Activated CD4-positive, alpha-beta memory T cell treated with anti-CD3 and anti-CD28 coated beads, Interleukin-2, amount 10 ng/mL, durations not matched to agents 7 days and 5 days (primary cell): ENCODE data around the gene EZR. TPM values are rescaled to one million over a fixed set of nuclear protein-coding genes. Genes with fewer than 3 reads are reported as not detected.

Experiments
- CTCF ChIA-PET: fragments of 350-600 bp; sonication (Branson Sonifier 250); formaldehyde crosslinking; loops from one replicate; lab custom pipeline; 2021; ENCODE audit warnings: antibody characterized with exemption, inconsistent platforms; lab: Charles Lee
- POLR2A ChIA-PET: fragments of 350-600 bp; sonication (Branson Sonifier 250); formaldehyde crosslinking; loops from one replicate; lab custom pipeline; 2021; ENCODE audit warnings: antibody characterized with exemption; lab: Charles Lee
- DNase-seq: peaks from one replicate; pipeline ENCODE4 v3.0.0-alpha.2; 2020
- H3K27ac Mint-ChIP-seq: one replicate; pipeline ENCODE4 v1.8.0; 2021; ENCODE audit warnings: mild to moderate bottlenecking, mixed read lengths
- H3K27me3 Mint-ChIP-seq: one replicate; pipeline ENCODE4 v1.8.0; 2021; ENCODE audit warnings: mixed read lengths
- H3K36me3 Mint-ChIP-seq: one replicate; pipeline ENCODE4 v1.8.0; 2021; ENCODE audit warnings: low read depth, mixed read lengths
- H3K4me1 Mint-ChIP-seq: one replicate; pipeline ENCODE4 v1.8.0; 2021; ENCODE audit warnings: mixed read lengths
- H3K4me3 Mint-ChIP-seq: one replicate; pipeline ENCODE4 v1.8.0; 2021; ENCODE audit warnings: mild to moderate bottlenecking, mixed read lengths
- H3K9me3 Mint-ChIP-seq: one replicate; pipeline ENCODE4 v1.8.0; 2021; ENCODE audit warnings: mixed read lengths
- total RNA-seq, 2 experiments: library from RNA; stranded (reverse); gene quantifications; one replicate each; pipeline ENCODE4 v1.2.3, GENCODE V29; 2021

Gene EZR
- total RNA-seq, 2 experiments from 2014 or later = 225 to 228 TPM

GRCh38 chr6:158815379-158815724 is 3.8 kb downstream of the EZR start:
- Mint-ChIP-seq H3K27me3 (no peaks in the 10 kb centered on the region), H3K4me1 (peaks cover 68% of the 10 kb centered on the region), H3K27ac (peak overlapping the region; percentile 98), H3K4me3 (peak overlapping the region; percentile 99), H3K36me3 (peaks cover 74% of the 10 kb centered on the region), H3K9me3 (no peaks in the 10 kb centered on the region)
- no peak for DNase-seq
- POLR2A ChIA-PET = interaction anchor here (1.0 to 5.2 kb wide), 3 partner anchors 10 to 228 kb away, joined by 3 to 50 read pairs (median 7); no protein-coding TSS in a partner anchor
- CTCF ChIA-PET = interaction anchor here (3.2 kb wide), 1 partner anchor 20 kb away, joined by 8 read pairs; no protein-coding TSS in a partner anchor

- H3K4me3 Mint-ChIP-seq = peak overlapping the region; percentile 57
- H3K9me3 Mint-ChIP-seq = no peaks in the 10 kb centered on the region
- H3K36me3 Mint-ChIP-seq = peaks cover 95% of the 10 kb centered on the region
- peaks cover 82% of the 10 kb centered on the region for H3K4me1 Mint-ChIP-seq
- no peaks in the 10 kb centered on the region for H3K27me3 Mint-ChIP-seq
- ChIA-PET POLR2A (interaction anchor here (1.2 to 5.2 kb wide), 9 partner anchors 7 to 229 kb away, joined by 3 to 50 read pairs (median 14); no protein-coding TSS in a partner anchor), CTCF (interaction anchor here (1.1 to 3.2 kb wide), 6 partner anchors 9 to 94 kb away, joined by 3 to 8 read pairs (median 5); no protein-coding TSS in a partner anchor)
- peak; percentile 46 for DNase-seq
- H3K27ac Mint-ChIP-seq = peak overlapping the region; percentile 75
Observed at GRCh38 chr6:158813032-158813431, 6.1 kb downstream of the EZR start.

- CTCF ChIA-PET = interaction anchor here (1.0 to 3.2 kb wide), 6 partner anchors 9 to 94 kb away, joined by 3 to 8 read pairs (median 4); no protein-coding TSS in a partner anchor
- POLR2A ChIA-PET = interaction anchor here (0.8 to 5.2 kb wide), 9 partner anchors 9 to 229 kb away, joined by 3 to 50 read pairs (median 14); no protein-coding TSS in a partner anchor
- DNase-seq = no peak
- Mint-ChIP-seq H3K27me3 (no peaks in the 10 kb centered on the region), H3K36me3 (peaks cover 95% of the 10 kb centered on the region), H3K4me3 (peak overlapping the region; percentile 57), H3K27ac (peak overlapping the region; percentile 75), H3K4me1 (peaks cover 86% of the 10 kb centered on the region), H3K9me3 (no peaks in the 10 kb centered on the region)
Observed at GRCh38 chr6:158812611-158813010, 6.6 kb downstream of the EZR start.

- Mint-ChIP-seq H3K4me1 (peaks cover 97% of the 10 kb centered on the region), H3K9me3 (no peaks in the 10 kb centered on the region), H3K27me3 (no peaks in the 10 kb centered on the region), H3K4me3 (no peak overlapping the region), H3K27ac (peak overlapping the region; percentile 27), H3K36me3 (peaks cover 96% of the 10 kb centered on the region)
- POLR2A ChIA-PET = interaction anchor here (2.6 to 5.2 kb wide), 4 partner anchors 12 to 59 kb away, joined by 14 to 50 read pairs (median 28); no protein-coding TSS in a partner anchor
- CTCF ChIA-PET = interaction anchor here (1.8 kb wide), 1 partner anchor 59 kb away, joined by 5 read pairs; no protein-coding TSS in a partner anchor
- DNase-seq = no peak
Observed at GRCh38 chr6:158810155-158811095, 8.7 kb downstream of the EZR start.

- Mint-ChIP-seq H3K27ac (peak overlapping the region; percentile 67), H3K4me3 (no peak overlapping the region)
- POLR2A ChIA-PET = interaction anchor here (0.8 to 3.1 kb wide), 6 partner anchors 8 to 190 kb away, joined by 3 to 19 read pairs (median 6); partner anchors contain the start of gene RSPH3
Observed at GRCh38 chr6:158808941-158809678, 10.1 kb downstream of the EZR start.

GRCh38 chr6:158808442-158808833 is 10.7 kb downstream of the EZR start:
- no peak for DNase-seq
- ChIA-PET POLR2A (interaction anchor here (0.8 to 3.1 kb wide), 5 partner anchors 8 to 191 kb away, joined by 3 to 19 read pairs (median 4); partner anchors contain the start of gene RSPH3), CTCF (interaction anchor here (1.8 kb wide), 1 partner anchor 61 kb away, joined by 5 read pairs; no protein-coding TSS in a partner anchor)
- Mint-ChIP-seq H3K4me3 (no peak overlapping the region), H3K27me3 (no peaks in the 10 kb centered on the region), H3K27ac (peak overlapping the region; percentile 67), H3K9me3 (no peaks in the 10 kb centered on the region), H3K4me1 (peaks cover 94% of the 10 kb centered on the region), H3K36me3 (peaks cover 88% of the 10 kb centered on the region)

More at GRCh38 chr6:158808941-158809678, 10.1 kb downstream of the EZR start:
- no peaks in the 10 kb centered on the region for H3K9me3 Mint-ChIP-seq
- H3K4me1 Mint-ChIP-seq = peaks cover 94% of the 10 kb centered on the region
- CTCF ChIA-PET = interaction anchor here (0.8 to 1.8 kb wide), 2 partner anchors 60 to 162 kb away, joined by 3 to 5 read pairs; no protein-coding TSS in a partner anchor
- H3K36me3 Mint-ChIP-seq = peaks cover 92% of the 10 kb centered on the region
- H3K27me3 Mint-ChIP-seq = no peaks in the 10 kb centered on the region
- peak; percentile 36 for DNase-seq

- no peak overlapping the region for H3K27ac Mint-ChIP-seq
- POLR2A ChIA-PET = interaction anchor here (0.7 to 3.1 kb wide), 5 partner anchors 9 to 187 kb away, joined by 4 to 19 read pairs (median 4); no protein-coding TSS in a partner anchor
- H3K36me3 Mint-ChIP-seq = peaks cover 84% of the 10 kb centered on the region
Observed at GRCh38 chr6:158807515-158808441, 11.4 kb downstream of the EZR start.

GRCh38 chr6:158805698-158806377 is 13.3 kb downstream of the EZR start:
- Mint-ChIP-seq H3K27ac (peak overlapping the region; percentile 34), H3K4me3 (no peak overlapping the region), H3K9me3 (no peaks in the 10 kb centered on the region), H3K27me3 (no peaks in the 10 kb centered on the region), H3K4me1 (peaks cover 90% of the 10 kb centered on the region), H3K36me3 (peaks cover 79% of the 10 kb centered on the region)
- CTCF ChIA-PET = no interaction called here
- POLR2A ChIA-PET = interaction anchor here (0.7 to 1.5 kb wide), 5 partner anchors 8 to 967 kb away, joined by 3 to 7 read pairs (median 4); partner anchors contain the start of gene EZR
- no peak for DNase-seq

More at GRCh38 chr6:158807515-158808441, 11.4 kb downstream of the EZR start:
- Mint-ChIP-seq H3K27me3 (no peaks in the 10 kb centered on the region), H3K9me3 (no peaks in the 10 kb centered on the region), H3K4me1 (peaks cover 93% of the 10 kb centered on the region), H3K4me3 (no peak overlapping the region)
- CTCF ChIA-PET = no interaction called here
- DNase-seq = no peak

GRCh38 chr6:158804207-158804606 is 15.0 kb downstream of the EZR start:
- H3K4me1 Mint-ChIP-seq = peaks cover 88% of the 10 kb centered on the region
- CTCF ChIA-PET = interaction anchor here (1.0 to 1.6 kb wide), 4 partner anchors 9 to 167 kb away, joined by 4 to 8 read pairs (median 4); no protein-coding TSS in a partner anchor
- H3K27ac Mint-ChIP-seq = peak overlapping the region; percentile 66
- no peaks in the 10 kb centered on the region for H3K27me3 Mint-ChIP-seq
- peaks cover 72% of the 10 kb centered on the region for H3K36me3 Mint-ChIP-seq
- no peak for DNase-seq
- H3K4me3 Mint-ChIP-seq = peak overlapping the region; percentile 18
- POLR2A ChIA-PET = interaction anchor here (0.9 to 1.7 kb wide), 11 partner anchors 9 to 157 kb away, joined by 3 to 19 read pairs (median 5); partner anchors contain the start of gene EZR
- H3K9me3 Mint-ChIP-seq = no peaks in the 10 kb centered on the region

- CTCF ChIA-PET = interaction anchor here (1.0 to 1.6 kb wide), 4 partner anchors 9 to 167 kb away, joined by 4 to 8 read pairs (median 4); no protein-coding TSS in a partner anchor
- Mint-ChIP-seq H3K36me3 (peaks cover 67% of the 10 kb centered on the region), H3K4me1 (peaks cover 88% of the 10 kb centered on the region), H3K27me3 (no peaks in the 10 kb centered on the region), H3K27ac (peak overlapping the region; percentile 66), H3K9me3 (no peaks in the 10 kb centered on the region), H3K4me3 (peak overlapping the region; percentile 18)
- peak; percentile 73 for DNase-seq
- POLR2A ChIA-PET = interaction anchor here (0.7 to 1.7 kb wide), 12 partner anchors 9 to 158 kb away, joined by 3 to 19 read pairs (median 5); partner anchors contain the start of genes EZR and SYTL3
Observed at GRCh38 chr6:158803733-158804143, 15.4 kb downstream of the EZR start.
